GM12891 (cell line): ENCODE data around the gene SOCS6.

Experiments
- PAX5 ChIP-seq: IDR thresholded peaks from 2 replicates; pipeline ENCODE4 v1.6.1; 2011; ENCODE audit warnings: low read length, moderate library complexity, mild to moderate bottlenecking; ENCODE audit not compliant: insufficient read depth, severe bottlenecking
- POLR2A ChIP-seq: IDR thresholded peaks from 2 replicates; pipeline ENCODE4 v1.6.1; 2011; ENCODE audit warnings: low read depth, low read length, control low read depth
- POLR2AphosphoS5 ChIP-seq: IDR thresholded peaks from 2 replicates; pipeline ENCODE4 v1.6.1; 2011; ENCODE audit warnings: low read depth, low read length, control low read depth
- POU2F2 ChIP-seq: IDR thresholded peaks from 2 replicates; pipeline ENCODE4 v1.6.1; 2011; ENCODE audit warnings: low read depth, mild to moderate bottlenecking, control low read depth, low read length, moderate library complexity
- SPI1 ChIP-seq: IDR thresholded peaks from 2 replicates; pipeline ENCODE4 v1.6.1; 2011; ENCODE audit warnings: low read depth, low read length, control low read depth
- TAF1 ChIP-seq: IDR thresholded peaks from 2 replicates; pipeline ENCODE4 v1.6.1; 2011; ENCODE audit warnings: low read depth, low read length, control low read depth

DNA sequence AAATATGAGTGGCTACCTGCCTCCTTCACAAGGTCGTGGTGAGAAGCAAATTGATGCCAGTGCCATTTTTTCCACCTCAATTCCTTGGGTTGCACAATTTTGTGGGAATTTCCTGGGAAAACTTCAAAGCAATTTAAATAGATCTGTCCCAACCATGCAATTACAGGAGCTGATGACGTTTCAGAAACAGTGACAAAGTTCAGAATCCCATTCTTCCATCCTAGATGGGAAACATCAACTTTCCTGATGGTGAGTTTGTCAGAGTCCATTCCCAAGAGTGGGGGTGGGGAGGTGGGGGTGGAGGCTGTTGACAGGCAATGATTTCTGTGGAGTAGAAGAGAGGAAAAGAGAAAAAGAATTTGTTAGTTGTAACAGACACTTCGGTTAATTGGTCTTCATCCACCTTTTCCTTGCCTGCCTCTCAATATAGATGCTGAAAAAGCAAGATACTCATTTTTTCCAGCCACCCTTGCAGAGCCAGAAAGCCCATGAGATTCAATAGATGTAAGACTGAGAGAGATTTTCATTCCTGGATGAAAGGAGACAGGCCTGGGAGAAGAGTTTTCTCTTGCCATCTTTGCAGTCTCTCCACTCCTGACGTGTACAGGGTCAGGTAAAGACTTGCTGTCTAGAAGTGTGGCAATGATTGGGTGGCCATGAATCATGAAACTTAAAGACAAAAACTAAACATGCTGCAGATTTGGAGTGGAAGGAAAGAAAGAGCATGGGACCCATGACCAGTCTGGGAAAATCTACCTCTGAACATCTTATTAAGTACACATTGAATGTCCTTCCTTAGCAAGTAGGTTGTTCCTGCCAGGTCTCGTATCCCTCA is 47.3 kb downstream of the SOCS6 start:
- TF ChIP-seq POLR2A = no peak
- TF ChIP-seq POU2F2 = no peak
- no peak for TF ChIP-seq TAF1
- TF ChIP-seq POLR2AphosphoS5 = no peak
- TF ChIP-seq SPI1 = no peak
- no peak for TF ChIP-seq PAX5
